MG63 (cell line): ENCODE measurements around the gene TMEM9. TPM values are rescaled to one million over a fixed set of nuclear protein-coding genes. Genes with fewer than 3 reads are reported as not detected.

Experiments used
- DNase-seq: peaks from one replicate; pipeline ENCODE4 v3.0.0-alpha.2; 2020
- H3K27me3 ChIP-seq: fragments of 250-450 bp; sonication (Bioruptor Pico); 2 replicates; pipeline ENCODE4 v1.5.1; 2020; ENCODE audit warnings: mild to moderate bottlenecking, moderate library complexity
- H3K36me3 ChIP-seq: fragments of 250-450 bp; sonication (Bioruptor Pico); 2 replicates; pipeline ENCODE4 v1.5.1; 2020; ENCODE audit warnings: mild to moderate bottlenecking, moderate library complexity
- H3K4me3 ChIP-seq: fragments of 250-450 bp; sonication (Bioruptor Pico); 2 replicates; pipeline ENCODE4 v1.5.1; 2020; ENCODE audit warnings: mild to moderate bottlenecking, moderate library complexity
- H3K9me3 ChIP-seq: fragments of 250-450 bp; sonication (Bioruptor Pico); 2 replicates; pipeline ENCODE4 v1.5.1; 2020; ENCODE audit warnings: mild to moderate bottlenecking, moderate library complexity
- total RNA-seq: library from RNA; depleted of rRNA; stranded (reverse); fragments of >200 nt; shearing (Covaris generic); gene quantifications from 2 replicates; pipeline ENCODE4 v1.2.3, GENCODE V29; 2014; ENCODE audit warnings: low replicate concordance

TMEM9 gene
- total RNA-seq, 1 experiment from 2014 or later = 118 TPM

GRCh38 chr1:201142011-201142848 is 12.0 kb downstream of the TMEM9 start:
- Histone ChIP-seq H3K9me3 (no peaks in the 10 kb centered on the region), H3K4me3 (no peak overlapping the region), H3K36me3 (peaks cover 28% of the 10 kb centered on the region), H3K27me3 (no peaks in the 10 kb centered on the region)
- DNase-seq = no peak

GRCh38 chr1:201141418-201141817 is 12.9 kb downstream of the TMEM9 start:
- DNase-seq = no peak
- H3K27me3 ChIP-seq = no peaks in the 10 kb centered on the region
- H3K36me3 ChIP-seq = peaks cover 34% of the 10 kb centered on the region

GRCh38 chr1:201140941-201141260 is 13.4 kb downstream of the TMEM9 start:
- no peak overlapping the region for H3K4me3 ChIP-seq
- DNase-seq = no peak
- peaks cover 35% of the 10 kb centered on the region for H3K36me3 ChIP-seq

More at GRCh38 chr1:201141418-201141817, 12.9 kb downstream of the TMEM9 start:
- Histone ChIP-seq H3K4me3 (no peak overlapping the region), H3K9me3 (no peaks in the 10 kb centered on the region)

GRCh38 chr1:201140235-201140940 is 13.9 kb downstream of the TMEM9 start:
- peaks cover 37% of the 10 kb centered on the region for H3K36me3 ChIP-seq
- no peak for DNase-seq
- no peak overlapping the region for H3K4me3 ChIP-seq
- no peaks in the 10 kb centered on the region for H3K27me3 ChIP-seq
- H3K9me3 ChIP-seq = no peaks in the 10 kb centered on the region

More at GRCh38 chr1:201140941-201141260, 13.4 kb downstream of the TMEM9 start:
- Histone ChIP-seq H3K9me3 (no peaks in the 10 kb centered on the region), H3K27me3 (no peaks in the 10 kb centered on the region)

- Histone ChIP-seq H3K36me3 (peaks cover 41% of the 10 kb centered on the region), H3K9me3 (no peaks in the 10 kb centered on the region), H3K27me3 (no peaks in the 10 kb centered on the region), H3K4me3 (no peak overlapping the region)
- no peak for DNase-seq
These were observed 14.5 kb downstream of the TMEM9 start for GRCh38 chr1:201139756-201140155.

GRCh38 chr1:201139306-201139705 is 15.0 kb downstream of the TMEM9 start:
- Histone ChIP-seq H3K36me3 (peaks cover 46% of the 10 kb centered on the region), H3K9me3 (no peaks in the 10 kb centered on the region), H3K4me3 (no peak overlapping the region), H3K27me3 (no peaks in the 10 kb centered on the region)
- DNase-seq = no peak

- DNase-seq = no peak
- peaks cover 46% of the 10 kb centered on the region for H3K36me3 ChIP-seq
- H3K9me3 ChIP-seq = no peaks in the 10 kb centered on the region
- H3K4me3 ChIP-seq = no peak overlapping the region
- no peaks in the 10 kb centered on the region for H3K27me3 ChIP-seq
These were observed 15.9 kb downstream of the TMEM9 start for GRCh38 chr1:201138311-201138840.

- Histone ChIP-seq H3K27me3 (no peaks in the 10 kb centered on the region), H3K36me3 (peaks cover 40% of the 10 kb centered on the region), H3K4me3 (no peak overlapping the region), H3K9me3 (no peaks in the 10 kb centered on the region)
- DNase-seq = peak; percentile 95
These were observed 16.5 kb downstream of the TMEM9 start for GRCh38 chr1:201137579-201138310.

GRCh38 chr1:201137024-201137392 is 17.3 kb downstream of the TMEM9 start:
- no peak overlapping the region for H3K4me3 ChIP-seq
- DNase-seq = no peak
- no peaks in the 10 kb centered on the region for H3K27me3 ChIP-seq
- H3K9me3 ChIP-seq = no peaks in the 10 kb centered on the region
- peaks cover 36% of the 10 kb centered on the region for H3K36me3 ChIP-seq

GRCh38 chr1:201136355-201137023 is 17.8 kb downstream of the TMEM9 start:
- Histone ChIP-seq H3K9me3 (no peaks in the 10 kb centered on the region), H3K4me3 (no peak overlapping the region), H3K36me3 (peaks cover 36% of the 10 kb centered on the region), H3K27me3 (no peaks in the 10 kb centered on the region)
- no peak for DNase-seq

GRCh38 chr1:201134405-201134804 is 19.9 kb downstream of the TMEM9 start:
- Histone ChIP-seq H3K4me3 (no peak overlapping the region), H3K27me3 (no peaks in the 10 kb centered on the region), H3K9me3 (no peaks in the 10 kb centered on the region), H3K36me3 (peaks cover 31% of the 10 kb centered on the region)
- no peak for DNase-seq

- no peak overlapping the region for H3K4me3 ChIP-seq
- H3K9me3 ChIP-seq = no peaks in the 10 kb centered on the region
- peaks cover 21% of the 10 kb centered on the region for H3K36me3 ChIP-seq
- DNase-seq = no peak
- H3K27me3 ChIP-seq = no peaks in the 10 kb centered on the region
These were observed 22.9 kb downstream of the TMEM9 start for GRCh38 chr1:201131398-201131797.

- no peak overlapping the region for H3K4me3 ChIP-seq
- DNase-seq = no peak
These were observed 25.3 kb downstream of the TMEM9 start for GRCh38 chr1:201128962-201129361.

GRCh38 chr1:201128476-201128875 is 25.8 kb downstream of the TMEM9 start:
- Histone ChIP-seq H3K9me3 (no peaks in the 10 kb centered on the region), H3K27me3 (no peaks in the 10 kb centered on the region; the same call in 1 of the 2 replicates), H3K36me3 (no peaks in the 10 kb centered on the region), H3K4me3 (no peak overlapping the region)
- DNase-seq = no peak

More at GRCh38 chr1:201128962-201129361, 25.3 kb downstream of the TMEM9 start:
- H3K27me3 ChIP-seq = no peaks in the 10 kb centered on the region; the same call in 1 of the 2 replicates
- H3K9me3 ChIP-seq = no peaks in the 10 kb centered on the region
- no peaks in the 10 kb centered on the region for H3K36me3 ChIP-seq

- no peak for DNase-seq
These were observed 26.4 kb downstream of the TMEM9 start for GRCh38 chr1:201127755-201128455.

More at GRCh38 chr1:201127755-201128455, 26.4 kb downstream of the TMEM9 start:
- no peaks in the 10 kb centered on the region for H3K9me3 ChIP-seq
- H3K27me3 ChIP-seq = no peaks in the 10 kb centered on the region; the same call in 1 of the 2 replicates
- H3K36me3 ChIP-seq = no peaks in the 10 kb centered on the region
- no peak overlapping the region for H3K4me3 ChIP-seq
